IMR-90 (cell line): Measurements from ENCODE around the gene MICAL2. TPM values are rescaled to one million over a fixed set of nuclear protein-coding genes. Genes with fewer than 3 reads are reported as not detected.

Experiments used
- ATAC-seq: fragments of 200-7000 bp; cut with Tn5 transposase; 2 replicates; pipeline ENCODE4 v1.9.1; 2020; ENCODE audit warnings: low read depth, mild to moderate bottlenecking, moderate library complexity
- BruUV-seq: library from RNA; stranded (reverse); fragments of 400-500 nt; replicated peaks from 2 replicates; lab custom pipeline; 2021; lab: Mats Ljungman, UMichigan
- CTCF ChIA-PET: fragments of 300-600 bp; formaldehyde crosslinking; extraction: SDS; loops from one replicate; lab custom pipeline; 2021; ENCODE audit warnings: antibody characterized with exemption; lab: Yijun Ruan, JAX
- POLR2A ChIA-PET: fragments of 300-600 bp; sonication (Branson Sonifier 250); formaldehyde crosslinking; loops from one replicate; lab custom pipeline; 2022; ENCODE audit warnings: antibody characterized with exemption; ENCODE audit not compliant: unreplicated experiment; lab: Charles Lee
- DNase-seq: peaks from one replicate; pipeline ENCODE4 v3.0.0; 2013
- H2AFZ ChIP-seq: replicated peaks from 2 replicates; pipeline ENCODE3; 2013; ENCODE audit warnings: low read length, mild to moderate bottlenecking; ENCODE audit not compliant: poor library complexity
- H2AK5ac ChIP-seq: 2 replicates; pipeline ENCODE4 v1.6.1; 2013; ENCODE audit warnings: low read depth, low read length, inconsistent platforms
- H2AK9ac ChIP-seq: replicated peaks from 2 replicates; pipeline ENCODE3; 2013; ENCODE audit warnings: mild to moderate bottlenecking, low read depth, low read length, moderate library complexity; ENCODE audit not compliant: poor library complexity
- H2BK120ac ChIP-seq: 2 replicates; pipeline ENCODE4 v1.6.1; 2013; ENCODE audit warnings: low read depth, low read length, inconsistent platforms
- H2BK15ac ChIP-seq: 3 replicates; pipeline ENCODE4 v1.6.1; 2013; ENCODE audit warnings: low read depth, low read length, inconsistent platforms
- H2BK20ac ChIP-seq: 2 replicates; pipeline ENCODE4 v1.6.1; 2013; ENCODE audit warnings: low read depth, mild to moderate bottlenecking, inconsistent platforms, low read length, moderate library complexity
- H2BK5ac ChIP-seq: 2 replicates; pipeline ENCODE4 v1.6.1; 2013; ENCODE audit warnings: mild to moderate bottlenecking, low read depth, low read length, inconsistent platforms; ENCODE audit not compliant: poor library complexity, severe bottlenecking
- H3K14ac ChIP-seq: replicated peaks from 2 replicates; pipeline ENCODE4 v1.6.1; 2013; ENCODE audit warnings: low read depth, low read length, inconsistent platforms
- H3K18ac ChIP-seq: 2 replicates; pipeline ENCODE4 v1.6.1; 2013; ENCODE audit warnings: low read depth, low read length, control low read depth
- H3K23ac ChIP-seq: 2 replicates; pipeline ENCODE4 v1.6.1; 2013; ENCODE audit warnings: low read depth, low read length, inconsistent platforms
- H3K27ac ChIP-seq: 2 replicates; pipeline ENCODE4 v1.5.1; 2013; ENCODE audit warnings: mild to moderate bottlenecking, control low read depth, low read length; ENCODE audit not compliant: insufficient read depth
- H3K27me3 ChIP-seq: 2 replicates; pipeline ENCODE4 v1.6.1; 2013; ENCODE audit warnings: low read length; ENCODE audit not compliant: control insufficient read depth, insufficient read depth
- H3K36me3 ChIP-seq: 2 replicates; pipeline ENCODE4 v1.6.1; 2013; ENCODE audit warnings: low read length, mixed read lengths; ENCODE audit not compliant: control insufficient read depth, insufficient read depth
- H3K4ac ChIP-seq: 2 replicates; pipeline ENCODE4 v1.6.1; 2013; ENCODE audit warnings: low read depth, low read length, inconsistent platforms
- H3K4me1 ChIP-seq: 2 replicates; pipeline ENCODE4 v1.6.1; 2013; ENCODE audit warnings: low read length, mixed read lengths; ENCODE audit not compliant: control insufficient read depth, insufficient read depth
- H3K4me2 ChIP-seq: 2 replicates; pipeline ENCODE4 v1.6.1; 2013; ENCODE audit warnings: low read depth, mild to moderate bottlenecking, control low read depth, low read length, moderate library complexity
- H3K4me3 ChIP-seq: 2 replicates; pipeline ENCODE4 v1.5.1; 2013; ENCODE audit warnings: low read depth, mild to moderate bottlenecking, control low read depth, low read length, moderate library complexity; ENCODE audit not compliant: insufficient read depth
- H3K56ac ChIP-seq: 2 replicates; pipeline ENCODE4 v1.6.1; 2013; ENCODE audit warnings: low read length, inconsistent platforms; ENCODE audit not compliant: insufficient read depth; ENCODE audit errors: extremely low read depth
- H3K79me1 ChIP-seq, 2 experiments: 2 replicates each; pipeline ENCODE4 v1.6.1; 2013; ENCODE audit warnings: low read length in 2 of 2, inconsistent platforms in 1 of 2, low read depth in 1 of 2
- H3K9ac ChIP-seq: 2 replicates; pipeline ENCODE4 v1.6.1; 2013; ENCODE audit warnings: low read depth, low read length, control low read depth
- H3K9me1 ChIP-seq: 2 replicates; pipeline ENCODE4 v1.6.1; 2013; ENCODE audit warnings: low read length, inconsistent platforms; ENCODE audit not compliant: insufficient read depth
- H3K9me3 ChIP-seq: 2 replicates; pipeline ENCODE4 v1.6.1; 2013; ENCODE audit warnings: low read length; ENCODE audit not compliant: control insufficient read depth, insufficient read depth
- H4K20me1 ChIP-seq: 2 replicates; pipeline ENCODE4 v1.6.1; 2013; ENCODE audit warnings: low read length, inconsistent platforms; ENCODE audit not compliant: insufficient read depth
- H4K5ac ChIP-seq: 2 replicates; pipeline ENCODE4 v1.6.1; 2013; ENCODE audit warnings: mild to moderate bottlenecking, low read depth, low read length, control low read depth
- H4K8ac ChIP-seq, 2 experiments: 2 replicates each; pipeline ENCODE4 v1.6.1; 2013; ENCODE audit warnings: low read depth in 2 of 2, low read length in 2 of 2, control low read depth in 1 of 2, inconsistent platforms in 1 of 2
- H4K91ac ChIP-seq: 2 replicates; pipeline ENCODE4 v1.6.1; 2013; ENCODE audit warnings: low read depth, low read length, inconsistent platforms; ENCODE audit not compliant: insufficient read depth
- CEBPB ChIP-seq: IDR thresholded peaks from 2 replicates; pipeline ENCODE4 v1.6.1; 2012; ENCODE audit warnings: low read depth, low read length, improper control_type of control experiment
- CHD1 ChIP-seq: IDR thresholded peaks from 2 replicates; pipeline ENCODE4 v1.6.1; 2012; ENCODE audit warnings: low read depth, low read length, improper control_type of control experiment
- FOS ChIP-seq: fragments of 150-350 bp; IDR thresholded peaks from 2 replicates; pipeline ENCODE4 v1.6.1; 2016; ENCODE audit warnings: low read depth, low read length
- MAFK ChIP-seq: IDR thresholded peaks from 2 replicates; pipeline ENCODE4 v1.6.1; 2012; ENCODE audit warnings: low read depth, low read length, improper control_type of control experiment
- MAZ ChIP-seq: IDR thresholded peaks from 2 replicates; pipeline ENCODE4 v1.6.1; 2012; ENCODE audit warnings: low read depth, mild to moderate bottlenecking, low read length, improper control_type of control experiment, moderate library complexity, borderline replicate concordance
- MXI1 ChIP-seq: IDR thresholded peaks from 2 replicates; pipeline ENCODE4 v1.6.1; 2012; ENCODE audit warnings: low read depth, mild to moderate bottlenecking, low read length, moderate library complexity, borderline replicate concordance
- POLR2A ChIP-seq: IDR thresholded peaks from 2 replicates; pipeline ENCODE4 v1.6.1; 2012; ENCODE audit warnings: mild to moderate bottlenecking, low read depth, low read length
- RAD21 ChIP-seq: IDR thresholded peaks from 2 replicates; pipeline ENCODE4 v1.6.1; 2012; ENCODE audit warnings: low read length, improper control_type of control experiment
- RFX5 ChIP-seq: IDR thresholded peaks from 2 replicates; pipeline ENCODE4 v1.8.0; 2012; ENCODE audit warnings: low read depth, mild to moderate bottlenecking, low read length, moderate library complexity
- WGBS, 2 experiments: methylation state at CpG; one replicate each; pipeline versions ENCODE4 v1.1.5 to v1.1.7; 2013; ENCODE audit warnings: missing lambda C conversion rate in 2 of 2; ENCODE audit not compliant: insufficient read length in 1 of 2; ENCODE audit errors: extremely low coverage in 2 of 2; 5-methylcytosine and 5-hydroxymethylcytosine counted together
- dilution Hi-C: fragments of 300-500 bp; cut with HindIII; formaldehyde crosslinking; loops from one replicate; pipeline ENCODE4 v1.14.3; 2018; ENCODE audit warnings: low sequenced_read_pairs; ENCODE audit not compliant: unreplicated experiment
- in situ Hi-C: fragments of 300-500 bp; cut with MboI; formaldehyde crosslinking; loops from 3 replicates; pipeline ENCODE4 v1.14.3; 2019; ENCODE audit warnings: low sequenced_read_pairs, inconsistent platforms, mixed read lengths
- intact Hi-C: fragments of 100-400 bp; cut with micrococcal nuclease; formaldehyde crosslinking; loops from 2 replicates; pipeline ENCODE4 v1.10.0; 2022
- polyA plus RNA-seq, 3 experiments: library from polyadenylated mRNA; depleted of rRNA; stranded (reverse); fragments of >200 nt; gene quantifications; 2 replicates each; pipeline ENCODE4 v1.2.3, GENCODE V29; 2012; ENCODE audit warnings: low replicate concordance in 1 of 3
- total RNA-seq: library from RNA; depleted of rRNA; stranded (reverse); fragments of >200 nt; gene quantifications from 2 replicates; pipeline ENCODE4 v1.2.3, GENCODE V29; 2012
- TF ChIP-seq, protein P1 (sequence below): fragments of 150-350 bp; IDR thresholded peaks from 2 replicates; pipeline ENCODE4 v1.6.1; 2017; ENCODE audit warnings: mild to moderate bottlenecking, antibody characterized with exemption, low read length, low read depth
- TF ChIP-seq, protein P2 (sequence below): conservative IDR thresholded peaks from 2 replicates; pipeline ENCODE4 v1.5.1; 2012; ENCODE audit warnings: mild to moderate bottlenecking, low read depth, low read length, improper control_type of control experiment

MICAL2 gene
- total and polyA plus RNA-seq, 2 of the 4 experiments (the other 2 are of a cell fraction) = 170 to 336 TPM

DNA sequence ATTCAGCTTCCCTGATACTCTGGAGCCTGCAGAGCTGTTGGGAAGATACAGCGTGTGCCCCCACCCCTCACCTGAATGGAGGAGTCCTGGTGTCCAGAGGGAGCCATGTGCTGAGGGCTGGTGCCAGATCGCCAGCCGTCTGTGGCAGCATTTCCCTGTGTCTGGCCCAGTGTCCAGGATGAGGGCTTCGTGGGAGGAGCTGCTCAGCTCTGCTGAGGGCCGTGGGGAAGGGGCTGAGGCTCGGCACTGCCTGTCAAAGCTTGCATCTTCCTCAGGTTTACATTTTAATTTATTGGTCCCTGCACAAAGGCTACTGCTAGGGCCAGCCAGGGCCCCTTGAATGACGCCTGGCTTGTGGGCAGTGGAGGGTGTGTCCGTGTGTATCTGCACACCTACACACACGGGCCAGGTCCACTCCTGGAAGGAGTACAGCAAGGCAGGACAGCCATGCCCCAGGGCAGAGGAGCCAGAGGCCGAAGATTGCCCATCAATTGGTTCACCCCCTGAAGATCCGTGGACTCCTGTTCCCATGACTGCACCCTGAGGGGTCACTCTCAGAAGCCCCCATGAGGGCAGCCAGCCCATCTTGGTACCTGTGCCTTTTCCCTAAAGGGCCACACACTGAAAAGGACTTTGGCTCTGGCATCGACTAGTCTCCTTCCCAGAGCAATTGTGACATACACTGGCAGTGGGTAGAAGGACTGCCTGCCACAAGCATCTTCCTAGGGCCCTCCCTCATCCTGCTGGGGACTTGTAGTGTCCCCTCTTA is 159.2 kb downstream of the MICAL2 start (continued):
- TF ChIP-seq MAZ = no peak

DNA sequence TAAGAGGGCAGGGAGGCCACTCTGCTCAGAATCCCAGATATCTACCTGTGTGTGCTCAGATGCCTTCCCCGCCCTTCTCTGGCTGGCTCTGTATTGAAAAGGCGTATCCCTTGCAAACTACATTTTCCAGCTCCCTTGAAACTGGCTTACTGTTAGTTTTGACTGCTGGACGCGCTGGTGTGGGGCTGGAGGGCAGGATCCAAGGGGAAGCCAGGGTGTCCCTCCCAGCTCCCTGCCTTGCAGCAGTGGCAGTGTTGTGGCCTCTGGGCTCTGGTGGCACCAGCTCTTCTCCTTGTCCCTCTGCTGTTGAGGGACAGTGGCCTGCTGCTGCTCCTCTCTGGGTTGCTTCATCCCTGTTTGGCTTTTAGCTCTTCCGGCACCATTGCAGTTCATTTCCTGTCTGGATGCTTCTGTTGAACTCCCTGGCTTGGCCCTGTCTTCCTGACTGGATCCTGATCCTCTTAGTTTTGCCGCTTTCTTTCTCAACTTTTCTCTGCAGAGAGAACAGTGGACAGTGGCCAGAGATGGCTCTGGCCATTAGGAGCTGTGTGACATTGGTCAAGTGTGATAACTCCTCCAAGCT is 159.9 kb downstream of the MICAL2 start:
- H4K91ac ChIP-seq = peak overlapping the region; percentile 59; the same call in 1 of the 2 replicates
- no peak overlapping the region for H3K9ac ChIP-seq
- no peaks in the 10 kb centered on the region for H4K20me1 ChIP-seq
- peak overlapping the region; percentile 73 for H2BK5ac ChIP-seq
- H3K4ac ChIP-seq = peak overlapping the region; percentile 90
- H3K4me2 ChIP-seq = no peak overlapping the region
- CTCF ChIA-PET = interaction anchor here (0.7 kb wide), 1 partner anchor 109 kb away, joined by 3 read pairs; no protein-coding TSS in a partner anchor
- H3K9me3 ChIP-seq = no peaks in the 10 kb centered on the region
- peak overlapping the region; percentile 76 for H2BK20ac ChIP-seq
- H3K27me3 ChIP-seq = no peaks in the 10 kb centered on the region
- H4K5ac ChIP-seq = peak overlapping the region; percentile 13; the same call in 1 of the 2 replicates
- H3K27ac ChIP-seq = no peak overlapping the region
- peak overlapping the region; percentile 39 for H2AK9ac ChIP-seq
- H3K23ac ChIP-seq = no peak overlapping the region
- H4K8ac ChIP-seq = peak overlapping the region in 1 of 2 experiments; percentile 64; a peak in 2 of 4 replicates
- 92% methylated on average over 1 of the region's 6 CpGs; no CpG with 5 or more reads in 1 of the 2 experiments for WGBS, 2 experiments
- dilution Hi-C loops = no loop called here
- peak overlapping the region; percentile 74 for H2AK5ac ChIP-seq
- DNase-seq = no peak
- ATAC-seq = no peak
- H3K9me1 ChIP-seq = peaks cover 55% of the 10 kb centered on the region
- H3K79me1 ChIP-seq = peaks cover 0 to 39% of the 10 kb centered on the region in 2 experiments; a peak in 2 of 4 replicates
- no peak overlapping the region for H3K56ac ChIP-seq
- H2AFZ ChIP-seq = peak overlapping the region; percentile 1
- peak overlapping the region; percentile 16; the same call in 1 of the 2 replicates for H3K14ac ChIP-seq
- no peak for TF ChIP-seq CHD1
- no peak for TF ChIP-seq RAD21
- TF ChIP-seq FOS = no peak
- TF ChIP-seq RFX5 = no peak
- TF ChIP-seq MXI1 = no peak
- TF ChIP-seq, protein P1, sequence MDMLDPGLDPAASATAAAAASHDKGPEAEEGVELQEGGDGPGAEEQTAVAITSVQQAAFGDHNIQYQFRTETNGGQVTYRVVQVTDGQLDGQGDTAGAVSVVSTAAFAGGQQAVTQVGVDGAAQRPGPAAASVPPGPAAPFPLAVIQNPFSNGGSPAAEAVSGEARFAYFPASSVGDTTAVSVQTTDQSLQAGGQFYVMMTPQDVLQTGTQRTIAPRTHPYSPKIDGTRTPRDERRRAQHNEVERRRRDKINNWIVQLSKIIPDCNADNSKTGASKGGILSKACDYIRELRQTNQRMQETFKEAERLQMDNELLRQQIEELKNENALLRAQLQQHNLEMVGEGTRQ = no peak
- TF ChIP-seq POLR2A = no peak
- no peak for TF ChIP-seq MAZ
- TF ChIP-seq, protein P2, sequence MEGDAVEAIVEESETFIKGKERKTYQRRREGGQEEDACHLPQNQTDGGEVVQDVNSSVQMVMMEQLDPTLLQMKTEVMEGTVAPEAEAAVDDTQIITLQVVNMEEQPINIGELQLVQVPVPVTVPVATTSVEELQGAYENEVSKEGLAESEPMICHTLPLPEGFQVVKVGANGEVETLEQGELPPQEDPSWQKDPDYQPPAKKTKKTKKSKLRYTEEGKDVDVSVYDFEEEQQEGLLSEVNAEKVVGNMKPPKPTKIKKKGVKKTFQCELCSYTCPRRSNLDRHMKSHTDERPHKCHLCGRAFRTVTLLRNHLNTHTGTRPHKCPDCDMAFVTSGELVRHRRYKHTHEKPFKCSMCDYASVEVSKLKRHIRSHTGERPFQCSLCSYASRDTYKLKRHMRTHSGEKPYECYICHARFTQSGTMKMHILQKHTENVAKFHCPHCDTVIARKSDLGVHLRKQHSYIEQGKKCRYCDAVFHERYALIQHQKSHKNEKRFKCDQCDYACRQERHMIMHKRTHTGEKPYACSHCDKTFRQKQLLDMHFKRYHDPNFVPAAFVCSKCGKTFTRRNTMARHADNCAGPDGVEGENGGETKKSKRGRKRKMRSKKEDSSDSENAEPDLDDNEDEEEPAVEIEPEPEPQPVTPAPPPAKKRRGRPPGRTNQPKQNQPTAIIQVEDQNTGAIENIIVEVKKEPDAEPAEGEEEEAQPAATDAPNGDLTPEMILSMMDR = no peak
- TF ChIP-seq MAFK = no peak
- TF ChIP-seq CEBPB = no peak
- H3K36me3 ChIP-seq = no peaks in the 10 kb centered on the region
- H2BK15ac ChIP-seq = peak overlapping the region; percentile 55; the same call in 1 of the 3 replicates
- H2BK120ac ChIP-seq = peak overlapping the region; percentile 81
- POLR2A ChIA-PET = no interaction called here
- BruUV-seq = no TSS peak
- H3K4me3 ChIP-seq = no peak overlapping the region
- H3K18ac ChIP-seq = 0 out of 2 replicates have a peak overlapping the region, but pooled peaks have one; percentile 11
- in situ Hi-C loops = loop anchor here (25.0 kb wide), 1 partner anchor 1483 kb away; no protein-coding TSS in a partner anchor
- intact Hi-C loops = no loop called here
- peaks cover 28% of the 10 kb centered on the region for H3K4me1 ChIP-seq
